Right hindlimb (tissue), 1 donor: ENCODE results near the gene PTCD2.
"Not testable (repeated sequence)": the region's sequence is repeated elsewhere in the genome, so short reads cannot be mapped to it uniquely, and the experiment has no call there.

Experiments used
- DNase-seq: peaks from one replicate; pipeline ENCODE4 v3.0.0-alpha.2; 2018

The PTCD2 gene

DNA sequence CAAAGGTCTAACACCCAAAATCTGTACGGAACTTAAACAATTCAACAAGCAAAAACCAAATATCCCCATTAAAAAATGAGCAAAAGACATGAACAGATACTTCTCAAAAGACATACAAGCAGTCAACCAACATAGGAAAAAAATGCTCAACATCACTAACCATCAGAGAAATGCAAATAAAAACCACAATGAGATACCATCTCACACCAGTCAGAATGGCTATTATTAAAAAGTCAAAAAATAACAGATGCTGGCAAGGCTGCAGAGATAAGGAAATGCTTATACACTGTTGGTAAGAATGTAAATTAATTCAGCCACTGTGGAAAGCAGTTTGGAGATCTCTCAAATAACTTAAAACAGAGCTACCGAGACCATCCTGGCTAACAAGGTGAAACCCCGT is 22.0 kb upstream of the PTCD2 start:
- not testable (repeated sequence) for DNase-seq

DNA sequence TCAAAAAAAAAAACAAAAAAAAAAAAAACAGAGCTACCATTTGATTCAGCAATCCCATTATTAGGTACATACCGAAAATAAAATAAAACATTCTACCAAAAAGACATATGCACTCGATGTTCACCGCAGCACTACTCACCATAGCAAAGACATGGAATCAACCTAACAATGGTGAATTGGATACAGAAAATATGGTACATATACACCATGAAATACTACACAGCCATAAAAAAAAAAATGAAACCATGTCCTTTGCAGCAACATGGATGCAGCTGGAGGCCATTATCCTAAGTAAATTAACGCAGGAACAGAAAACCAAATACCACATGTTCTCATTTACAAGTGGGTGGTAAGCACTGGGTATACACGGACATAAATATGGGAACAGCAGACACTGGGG is 21.5 kb upstream of the PTCD2 start:
- DNase-seq: no peak

DNA sequence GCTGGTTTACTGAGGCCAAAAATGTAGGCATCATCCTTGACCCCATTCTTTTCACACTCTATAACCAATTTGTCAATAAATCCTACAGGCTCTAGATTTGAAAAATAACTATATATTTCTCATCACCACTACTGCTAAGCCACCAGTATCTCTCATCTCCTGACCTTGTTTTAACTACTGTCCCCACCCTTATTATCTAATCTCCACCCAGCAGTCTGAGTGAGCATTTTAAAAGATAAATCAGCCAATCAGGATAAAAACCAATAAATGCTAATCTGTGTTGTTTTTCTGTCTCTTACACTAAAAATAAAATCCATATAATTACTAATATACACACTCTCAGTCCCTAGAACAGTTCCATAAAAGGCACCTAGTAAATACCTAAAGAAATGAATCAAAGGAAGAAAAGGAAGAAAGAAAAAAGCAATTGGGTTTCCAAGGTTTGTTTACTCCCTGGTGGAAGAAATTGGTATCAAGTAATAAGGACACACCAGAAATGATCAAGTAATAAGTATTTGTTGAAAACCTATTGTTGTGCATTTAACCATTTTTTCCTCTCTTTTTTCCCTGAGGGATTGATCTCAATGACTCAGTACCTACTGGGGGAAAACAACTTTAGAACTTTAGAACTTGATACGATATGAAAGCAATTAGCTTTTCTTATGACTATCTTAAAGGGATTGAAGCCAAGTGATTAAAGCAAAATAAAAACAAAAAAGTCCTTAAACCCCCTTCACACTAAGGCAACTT is 19.4 kb upstream of the PTCD2 start:
- DNase-seq: no peak

DNA sequence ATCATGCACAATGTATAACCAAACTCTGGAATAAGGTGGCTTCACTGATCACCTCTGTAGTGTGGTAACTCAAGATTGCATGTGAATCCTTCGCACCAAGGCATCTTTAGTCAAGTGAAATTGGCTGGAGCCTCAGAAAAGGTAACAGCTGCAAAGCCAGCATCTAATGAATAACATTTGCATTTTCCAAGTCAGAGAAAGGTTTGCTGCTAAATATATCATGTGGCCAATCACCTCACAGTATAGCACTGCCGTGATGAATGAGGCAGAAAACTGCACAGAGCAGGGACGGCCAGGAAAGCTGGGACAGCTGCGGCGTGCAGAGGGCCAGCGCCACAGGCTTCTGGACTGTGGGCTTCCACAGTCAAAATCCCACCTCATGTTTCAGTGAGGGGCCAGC is 18.6 kb upstream of the PTCD2 start:
- no peak for DNase-seq

DNA sequence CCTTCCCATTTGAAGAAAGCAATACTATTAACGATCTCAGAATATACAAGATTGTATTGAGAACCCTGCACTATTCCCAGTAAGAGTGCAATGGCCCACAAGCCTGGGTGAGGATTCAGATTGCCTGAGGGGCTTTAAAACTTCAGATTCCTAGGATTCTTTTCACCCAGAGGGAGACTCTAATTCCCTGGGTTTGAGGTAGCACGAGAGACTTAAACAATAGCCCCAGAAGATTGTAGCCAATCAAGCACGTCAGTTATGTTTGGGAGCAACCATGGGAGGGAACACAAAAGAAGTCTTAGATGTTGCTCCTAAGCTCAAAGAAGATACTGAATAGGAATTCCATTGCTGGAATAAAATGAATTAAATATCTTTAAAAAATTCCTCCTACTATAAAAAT is 18.0 kb upstream of the PTCD2 start:
- no peak for DNase-seq

DNA sequence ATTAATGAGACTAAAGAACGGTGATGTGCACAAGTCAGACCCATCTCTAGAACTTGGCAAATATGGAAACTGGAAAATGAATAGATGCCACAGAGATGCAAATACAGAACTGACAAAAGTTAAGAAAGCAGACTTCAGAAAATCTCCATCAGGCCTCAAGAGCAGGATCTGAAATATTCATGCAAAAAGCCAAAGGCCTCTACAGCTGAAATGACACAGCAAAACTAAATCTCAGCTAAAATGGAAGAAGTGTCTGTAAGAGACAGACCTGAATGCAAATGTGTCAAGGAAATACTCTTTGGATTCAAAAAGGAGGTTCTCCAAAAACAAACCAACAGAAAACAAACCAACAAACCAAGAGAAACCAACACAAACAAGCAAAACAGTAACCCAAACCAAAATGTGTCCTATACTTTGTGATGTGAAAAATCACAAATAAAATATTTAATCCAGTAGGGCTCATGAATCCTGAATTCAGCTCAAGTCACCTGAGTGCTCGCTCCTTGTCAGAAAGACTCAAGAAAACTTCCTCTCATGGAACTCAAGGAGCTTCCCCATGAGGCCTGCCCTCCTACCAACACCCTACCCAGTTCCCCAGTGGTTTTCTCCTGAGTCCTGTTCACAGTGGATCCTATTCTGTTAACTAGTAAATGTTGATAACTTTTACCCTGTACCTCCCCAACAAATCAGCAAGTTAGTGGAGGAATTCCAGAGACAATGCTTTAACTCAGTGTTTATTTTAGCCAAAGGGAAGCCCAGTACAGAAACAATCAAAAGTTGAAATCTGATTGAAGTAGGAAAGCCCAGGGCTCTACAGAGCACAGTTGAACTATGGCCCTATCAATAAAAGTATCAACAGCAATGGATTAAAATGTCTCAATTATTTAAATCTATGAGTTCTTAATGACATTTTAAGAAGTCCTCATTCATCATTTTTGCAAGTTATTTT is 14.7 kb upstream of the PTCD2 start:
- DNase-seq: no peak

DNA sequence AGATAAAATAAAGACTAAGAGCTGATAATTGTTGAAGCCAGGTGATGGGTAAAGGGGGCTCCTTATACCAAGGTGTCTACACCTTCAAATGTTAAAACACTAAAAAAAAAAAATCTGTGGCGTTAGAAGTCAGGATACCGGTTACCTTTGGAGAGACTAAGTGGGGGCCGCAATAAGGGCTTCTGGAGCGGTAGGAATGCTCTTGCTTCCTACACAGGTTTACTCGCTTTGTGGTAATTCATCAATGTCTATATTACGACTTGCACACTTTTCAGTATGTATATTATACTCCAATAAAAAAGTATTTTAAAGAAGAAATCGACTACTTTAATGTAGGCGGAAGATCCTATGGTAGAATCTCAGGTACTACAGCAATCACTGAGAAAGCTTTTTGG is 12.6 kb upstream of the PTCD2 start:
- no peak for DNase-seq

DNA sequence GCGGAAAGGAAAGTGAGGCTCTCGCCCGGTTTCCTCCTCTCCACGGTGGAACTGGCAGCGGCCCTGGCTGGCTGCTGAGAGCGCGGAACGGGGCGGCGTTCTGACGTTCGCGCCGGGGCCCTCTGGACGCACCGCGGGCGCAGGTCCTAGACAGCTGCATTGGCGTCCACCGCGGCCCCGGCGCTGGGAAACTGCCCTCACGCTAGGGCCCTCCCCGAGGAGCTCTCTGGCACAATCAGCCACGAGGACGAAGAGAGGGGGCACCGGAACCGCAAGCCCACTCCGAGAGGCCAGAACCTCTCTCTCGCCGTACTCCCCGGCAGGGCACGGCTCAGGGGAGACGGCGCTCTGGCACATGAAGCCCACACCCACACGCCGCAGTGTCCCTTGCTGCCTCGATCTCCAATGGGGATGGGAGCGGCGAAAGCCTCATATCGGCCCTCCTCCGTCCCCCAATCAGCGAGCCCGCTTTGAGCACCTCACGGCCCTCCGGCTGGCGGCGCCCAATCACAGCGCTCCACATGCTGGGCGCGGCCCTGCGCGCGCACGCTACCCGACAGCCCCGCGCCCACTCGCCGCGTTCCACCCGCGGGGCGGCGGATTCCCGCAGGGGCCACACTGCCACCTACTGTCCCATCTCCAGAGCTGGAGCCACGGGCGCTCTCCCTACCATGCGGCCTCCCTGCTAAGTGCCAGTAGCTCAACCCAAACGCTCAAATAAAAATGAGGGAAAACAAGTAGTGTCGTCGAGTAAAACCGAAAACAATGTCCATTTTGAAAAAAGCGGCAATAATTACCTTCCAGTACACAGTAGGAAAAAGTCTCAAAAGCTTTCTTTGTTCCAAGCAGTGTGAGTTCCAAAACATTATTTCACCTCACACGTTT is 12.0 kb upstream of the PTCD2 start:
- DNase-seq: peak; percentile 98

DNA sequence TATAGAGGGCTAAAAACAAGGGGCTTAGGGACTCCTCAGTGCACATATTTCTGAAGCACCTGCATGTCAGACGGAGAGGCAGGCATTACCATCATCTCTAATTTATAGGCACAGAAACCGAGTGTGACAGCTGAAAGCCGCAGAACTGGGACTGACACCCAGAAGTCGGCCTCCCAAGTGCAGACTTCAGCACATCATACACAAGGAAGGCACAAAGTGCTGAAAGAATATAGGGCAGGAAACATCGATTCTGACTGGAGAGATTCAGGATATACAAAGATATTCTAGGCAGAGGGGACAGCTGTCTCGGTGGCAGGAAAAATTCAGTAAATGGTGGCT is 11.4 kb upstream of the PTCD2 start:
- no peak for DNase-seq

DNA sequence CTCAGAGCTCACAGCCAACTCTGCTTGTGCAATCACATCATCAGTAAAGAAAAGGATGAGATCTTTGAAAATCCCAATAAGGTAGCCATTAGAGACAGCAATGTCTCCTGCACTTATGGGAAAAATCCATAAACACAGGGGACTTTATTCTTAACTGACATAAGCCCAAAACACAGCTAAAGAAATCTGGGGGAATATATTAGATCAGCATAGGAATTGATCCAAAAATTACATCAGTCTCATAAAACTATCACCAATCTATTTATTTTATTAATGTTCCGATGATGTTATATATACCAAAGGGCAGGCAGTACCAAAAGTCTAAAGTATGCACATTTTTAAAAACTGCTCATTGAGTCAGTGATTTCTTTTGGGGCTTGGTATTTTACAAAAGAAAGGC is 7.0 kb upstream of the PTCD2 start:
- DNase-seq: no peak

DNA sequence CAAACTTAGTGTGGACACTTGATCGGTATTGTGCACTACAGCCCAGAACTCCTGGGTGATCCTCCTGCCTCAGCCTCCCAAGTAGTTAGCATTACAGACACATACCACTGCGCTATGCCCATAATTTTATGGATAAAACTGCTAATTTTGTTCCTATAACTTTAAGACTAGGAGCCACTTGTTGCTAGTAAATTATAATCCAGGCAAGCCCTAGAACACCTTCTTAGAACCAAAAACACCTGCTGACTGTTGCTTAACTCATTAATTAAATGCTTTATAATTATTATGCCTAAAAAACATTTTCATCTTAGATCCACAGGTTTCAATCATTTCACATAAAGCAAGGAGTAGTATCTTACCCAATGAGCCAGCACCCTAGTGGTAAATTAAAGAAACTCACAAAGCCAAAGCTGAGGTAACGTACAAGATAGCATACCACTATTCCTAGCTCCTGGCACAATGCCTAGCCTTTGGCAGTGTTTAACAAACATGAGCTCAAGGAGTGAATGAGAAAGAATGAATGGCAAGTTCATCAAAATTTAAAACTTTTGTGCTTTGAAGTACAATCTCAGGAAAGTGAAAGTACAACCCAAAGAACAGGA is 5.5 kb upstream of the PTCD2 start:
- no peak for DNase-seq

DNA sequence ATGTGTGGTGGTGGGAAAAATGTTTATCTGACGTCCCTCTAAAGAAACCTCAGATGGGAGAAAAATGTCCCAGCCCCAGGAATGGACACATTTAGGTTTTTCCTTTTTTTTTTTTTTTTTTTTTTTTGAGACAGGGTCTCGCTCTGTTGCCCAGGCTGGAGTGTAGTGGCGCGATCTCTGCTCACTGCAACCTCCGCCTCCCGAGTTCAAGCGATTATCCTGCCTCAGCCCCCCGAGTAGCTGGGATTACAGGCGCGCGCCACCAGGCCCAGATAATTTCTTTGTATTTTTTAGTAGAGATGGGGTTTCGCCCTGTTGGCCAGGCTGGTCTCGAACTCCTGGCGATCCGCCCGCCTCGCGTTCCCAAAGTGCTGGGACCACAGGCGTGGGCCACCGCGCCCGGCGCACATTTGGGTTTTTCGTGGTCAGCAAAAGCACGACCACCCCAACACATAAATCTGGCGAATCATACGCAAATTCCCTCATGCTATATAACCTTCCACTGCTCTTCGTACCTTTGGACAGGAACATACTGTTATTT is 668 bp upstream of the PTCD2 start:
- DNase-seq: peak; percentile 51

DNA sequence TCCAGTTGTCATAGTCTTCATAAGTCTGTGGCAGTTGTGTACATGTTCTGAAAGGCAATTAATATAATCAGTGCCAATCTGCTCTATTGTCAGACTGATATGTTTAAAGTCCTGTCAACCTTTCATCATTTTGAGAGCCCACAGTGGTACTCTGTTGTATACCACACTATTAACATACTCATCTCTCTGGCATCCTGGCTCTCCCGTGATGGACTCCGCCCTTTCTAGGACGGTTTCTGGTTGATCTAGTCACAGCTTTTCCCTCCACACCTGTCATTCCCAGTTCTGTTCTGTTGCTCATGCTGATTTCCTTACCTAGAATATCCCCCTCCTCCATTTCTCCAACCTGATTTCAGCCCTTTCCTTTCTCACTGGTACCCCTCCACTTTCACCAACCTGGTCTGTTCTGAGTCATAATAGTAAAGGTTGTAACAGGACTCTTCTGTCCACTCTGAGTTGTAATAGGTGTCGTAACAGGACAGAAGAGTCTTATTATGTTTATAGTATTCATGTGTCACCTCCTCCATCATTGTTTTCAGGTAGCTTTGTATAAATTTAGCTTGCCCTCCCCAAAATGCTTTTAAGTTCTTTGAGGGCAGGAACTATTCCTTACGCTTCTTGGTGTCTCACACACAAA is 4.1 kb downstream of the PTCD2 start:
- no peak for DNase-seq

DNA sequence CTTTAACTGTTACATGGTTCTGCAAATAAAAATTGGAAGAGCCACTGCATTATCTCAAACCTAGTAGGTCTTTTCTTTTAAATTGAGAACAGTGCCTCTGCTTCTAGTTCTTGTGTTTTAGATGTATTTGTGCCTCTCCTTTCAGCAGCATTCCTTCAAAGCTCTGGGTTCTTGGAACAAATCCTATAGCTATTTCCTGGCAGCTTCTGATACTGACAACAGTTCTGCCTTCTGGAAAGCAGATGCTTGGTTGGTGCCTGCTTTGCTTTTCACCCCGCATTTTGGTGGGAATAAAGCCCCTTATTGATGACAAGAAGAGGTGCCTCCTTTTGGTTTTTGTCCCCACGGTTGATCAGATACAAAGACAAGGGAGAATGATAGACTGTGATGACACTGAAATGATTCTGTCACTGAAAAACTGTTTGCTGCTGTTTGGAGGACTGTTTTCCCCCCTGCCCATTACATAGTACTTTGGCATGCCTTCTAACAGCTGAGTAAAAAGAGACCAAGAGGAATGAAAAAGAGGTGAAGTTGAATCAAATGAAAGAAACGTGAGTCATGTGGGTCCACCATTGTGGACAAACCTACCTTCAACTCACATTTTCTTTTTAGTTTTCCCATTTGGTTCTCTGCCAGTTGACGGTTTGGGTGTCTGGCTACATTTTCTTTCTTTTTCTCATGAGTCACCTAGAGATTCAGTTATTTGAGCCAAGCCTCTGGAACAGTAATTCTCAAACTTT is 5.6 kb downstream of the PTCD2 start:
- DNase-seq: no peak

DNA sequence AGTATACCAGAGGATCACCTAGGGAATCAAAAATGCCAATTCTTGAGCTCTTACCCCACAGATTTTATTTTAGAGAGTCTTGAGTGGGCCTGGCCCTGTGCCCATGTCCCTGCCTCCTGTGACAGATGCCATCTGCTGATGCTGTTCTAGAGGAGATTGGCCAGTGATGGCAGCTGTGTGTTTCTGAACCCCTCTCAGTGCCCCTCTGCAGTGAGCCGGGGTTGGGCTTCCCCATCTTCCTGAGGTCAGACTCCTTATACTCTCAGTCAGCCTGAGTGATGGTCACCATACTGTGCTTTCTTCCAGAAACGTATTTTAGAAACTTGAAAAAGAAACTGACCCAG is 6.1 kb downstream of the PTCD2 start:
- peak; percentile 23 for DNase-seq

DNA sequence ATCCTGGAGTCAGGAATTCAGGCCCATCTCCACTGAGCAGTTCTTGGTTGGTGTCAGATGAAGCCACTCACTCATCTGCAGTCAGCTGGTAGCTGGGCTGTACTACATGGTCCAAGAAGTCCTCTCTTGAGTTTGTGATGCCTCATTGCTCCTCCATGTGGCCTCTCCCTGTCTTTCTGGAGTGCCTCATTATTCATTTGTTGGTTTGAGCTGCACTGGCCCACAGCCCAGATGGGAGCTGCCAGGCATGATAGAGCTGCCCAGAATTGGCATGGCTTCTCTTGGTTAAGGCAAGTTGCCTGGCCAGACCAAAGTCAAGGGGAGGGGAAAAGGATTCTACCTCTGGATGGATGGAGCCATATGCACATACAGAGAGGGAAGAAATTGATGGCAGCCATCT is 8.0 kb downstream of the PTCD2 start:
- DNase-seq: no peak

DNA sequence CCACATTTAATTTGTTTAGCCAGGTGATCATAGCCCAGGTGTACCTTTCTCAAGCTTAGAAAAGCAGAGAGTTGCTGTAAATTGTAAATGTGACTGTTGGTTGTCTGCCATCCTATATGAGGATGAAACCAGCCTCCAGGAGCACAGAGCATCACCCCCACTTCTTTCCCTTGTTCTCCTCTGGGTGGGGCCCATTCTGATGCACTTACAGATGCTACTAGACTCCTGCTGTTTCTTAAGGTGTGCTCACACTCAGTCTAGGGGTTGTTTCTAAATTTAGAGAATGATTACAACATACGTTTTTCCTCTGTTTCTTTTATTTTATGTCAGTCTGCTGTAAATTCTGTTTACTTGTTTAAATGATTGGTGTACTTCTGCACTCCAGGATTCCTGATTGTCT is 10.5 kb downstream of the PTCD2 start:
- DNase-seq: no peak

DNA sequence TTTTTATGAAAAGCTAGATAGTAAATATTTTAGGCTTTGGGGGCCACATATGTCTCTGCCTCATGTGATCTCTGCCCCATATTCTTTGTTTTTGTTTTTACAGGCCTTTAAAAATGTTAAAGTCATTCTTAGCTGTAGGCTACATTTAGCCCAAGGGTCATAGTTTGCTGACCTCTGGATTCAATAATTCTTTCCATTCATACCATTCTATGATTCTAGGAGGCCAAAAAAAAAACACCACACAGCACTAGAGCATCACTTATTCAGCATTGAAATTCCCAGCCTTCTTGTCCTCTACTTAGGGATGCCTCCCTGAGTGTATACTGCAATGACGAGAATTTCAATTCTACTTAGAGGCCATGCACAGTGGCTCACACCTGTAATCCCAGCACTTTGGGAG is 17.0 kb downstream of the PTCD2 start:
- DNase-seq: no peak

DNA sequence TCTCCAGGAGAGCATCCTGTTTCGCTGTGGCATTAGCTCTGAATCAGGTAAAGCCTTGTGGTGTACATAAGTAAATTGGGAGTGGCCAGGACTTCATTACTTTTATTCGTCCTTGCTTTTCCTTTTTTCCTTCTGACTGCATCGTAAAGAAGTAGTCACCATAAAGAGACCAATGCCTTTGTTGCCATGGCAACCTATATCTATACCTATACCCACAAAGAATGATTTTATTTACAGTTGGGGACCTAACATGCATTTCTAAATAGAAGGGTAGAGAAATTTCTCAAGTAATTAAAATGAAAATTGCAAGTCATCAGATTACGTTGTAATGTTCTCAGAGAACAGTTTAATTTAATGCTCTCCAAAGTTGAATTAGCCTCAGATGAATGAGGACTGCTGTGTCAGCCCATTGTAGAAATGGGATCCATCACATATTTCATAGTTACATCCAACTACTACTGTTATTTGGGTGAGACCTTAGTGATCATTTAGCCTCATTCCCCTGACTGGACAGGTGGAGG is 18.6 kb downstream of the PTCD2 start:
- DNase-seq: no peak

DNA sequence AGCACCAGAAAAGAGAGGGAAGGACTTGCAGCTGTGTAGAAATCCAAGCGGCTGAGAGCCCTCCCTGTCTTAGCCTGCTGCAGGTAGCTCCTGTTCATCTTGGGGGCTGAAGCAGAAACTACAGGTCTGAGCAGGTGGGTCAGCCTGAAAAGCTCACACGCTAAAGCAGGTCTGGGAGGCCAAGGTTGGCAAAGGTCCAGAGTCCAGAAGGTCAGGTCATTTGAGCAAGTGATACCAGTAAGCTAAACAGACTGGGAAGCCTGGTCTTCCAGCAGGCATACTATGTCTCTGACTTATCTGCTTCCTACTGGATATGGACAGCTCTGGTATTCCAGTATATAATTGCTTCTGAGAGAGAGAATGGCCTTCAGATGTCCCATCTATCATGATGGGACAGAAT is 26.2 kb downstream of the PTCD2 start:
- no peak for DNase-seq

DNA sequence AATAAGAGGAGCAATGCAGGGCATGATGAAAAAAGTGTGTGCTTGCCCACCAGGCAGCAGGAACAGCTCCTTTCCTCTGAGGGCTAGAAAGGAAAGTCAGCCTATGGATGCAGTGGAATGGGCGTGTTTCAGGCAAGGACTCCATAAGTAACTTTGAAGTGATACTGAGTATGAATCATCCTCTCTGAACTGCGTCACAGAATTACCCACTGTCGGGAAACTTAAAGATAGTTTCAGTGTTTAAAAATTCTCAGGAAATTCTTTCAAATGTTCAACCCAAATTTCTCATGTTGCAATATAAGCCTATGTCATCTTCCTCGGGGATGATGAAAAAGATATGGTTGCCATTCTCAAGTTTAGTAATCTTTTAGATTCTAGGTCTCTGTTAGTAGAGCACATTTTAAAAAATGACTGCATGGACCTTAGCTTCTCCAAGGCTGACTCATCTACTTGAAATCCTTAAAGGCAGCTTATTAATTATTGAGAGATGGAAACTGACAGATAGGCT is 27.7 kb downstream of the PTCD2 start:
- DNase-seq: no peak
